HG03354 (cell line): ENCODE measurements around the gene CEACAM5.
A peak's percentile ranks its signal among the peaks of the same experiment; 100 is the strongest.
"Not testable (repeated sequence)": the region's sequence is repeated elsewhere in the genome, so short reads cannot be mapped to it uniquely, and the experiment has no call there.

Source experiments
- ATAC-seq: cut with Tn5 transposase; IDR thresholded peaks from one replicate; pipeline ENCODE4 v1.9.1; 2021; ENCODE audit warnings: mild to moderate bottlenecking; ENCODE audit not compliant: unreplicated experiment, poor library complexity, severe bottlenecking

CEACAM5 gene

DNA sequence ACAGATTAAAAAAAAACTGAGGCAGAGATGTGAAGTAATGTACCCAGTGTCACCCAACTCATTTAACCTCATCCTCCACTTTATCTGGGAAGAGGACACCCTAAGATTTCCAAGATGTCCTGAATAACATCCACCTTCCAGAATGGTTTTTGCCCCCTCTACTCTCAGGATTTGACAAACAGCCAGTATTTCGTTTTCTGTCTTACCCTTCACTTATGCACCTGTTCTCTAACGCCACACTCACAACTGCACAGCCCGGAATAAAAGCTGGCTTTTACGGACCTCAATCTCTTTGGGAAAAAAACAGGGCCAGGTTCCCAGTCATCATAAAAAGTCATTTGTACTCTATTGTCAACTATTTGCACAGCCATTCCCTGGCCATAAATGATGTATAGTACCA is 25.7 kb downstream of the CEACAM5 start:
- ATAC-seq, result no peak

DNA sequence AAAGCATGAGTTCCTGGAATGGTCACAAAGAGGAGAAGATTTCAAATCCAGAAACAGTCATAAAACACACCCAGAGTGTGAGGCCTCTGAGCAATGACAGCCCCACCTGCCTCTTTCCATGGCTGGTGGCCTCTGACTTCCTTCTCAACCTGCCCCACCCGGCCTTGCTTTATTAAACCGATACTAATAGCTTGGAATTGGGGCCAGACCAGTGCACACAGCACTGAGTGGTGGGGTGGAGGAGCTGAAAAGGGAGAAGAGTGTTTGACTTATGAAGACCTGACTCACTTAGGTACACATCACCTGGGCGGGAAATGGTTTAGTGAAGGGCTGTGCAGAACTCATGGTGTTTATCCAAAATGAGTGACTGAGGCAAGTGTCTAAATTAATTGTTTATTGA is 26.2 kb downstream of the CEACAM5 start:
- no peak for ATAC-seq

GRCh38 chr19:41735071-41735600 is 26.7 kb downstream of the CEACAM5 start:
- ATAC-seq, result no peak

- ATAC-seq, result no peak
Measured at GRCh38 chr19:41739361-41739760, 30.9 kb downstream of the CEACAM5 start.

DNA sequence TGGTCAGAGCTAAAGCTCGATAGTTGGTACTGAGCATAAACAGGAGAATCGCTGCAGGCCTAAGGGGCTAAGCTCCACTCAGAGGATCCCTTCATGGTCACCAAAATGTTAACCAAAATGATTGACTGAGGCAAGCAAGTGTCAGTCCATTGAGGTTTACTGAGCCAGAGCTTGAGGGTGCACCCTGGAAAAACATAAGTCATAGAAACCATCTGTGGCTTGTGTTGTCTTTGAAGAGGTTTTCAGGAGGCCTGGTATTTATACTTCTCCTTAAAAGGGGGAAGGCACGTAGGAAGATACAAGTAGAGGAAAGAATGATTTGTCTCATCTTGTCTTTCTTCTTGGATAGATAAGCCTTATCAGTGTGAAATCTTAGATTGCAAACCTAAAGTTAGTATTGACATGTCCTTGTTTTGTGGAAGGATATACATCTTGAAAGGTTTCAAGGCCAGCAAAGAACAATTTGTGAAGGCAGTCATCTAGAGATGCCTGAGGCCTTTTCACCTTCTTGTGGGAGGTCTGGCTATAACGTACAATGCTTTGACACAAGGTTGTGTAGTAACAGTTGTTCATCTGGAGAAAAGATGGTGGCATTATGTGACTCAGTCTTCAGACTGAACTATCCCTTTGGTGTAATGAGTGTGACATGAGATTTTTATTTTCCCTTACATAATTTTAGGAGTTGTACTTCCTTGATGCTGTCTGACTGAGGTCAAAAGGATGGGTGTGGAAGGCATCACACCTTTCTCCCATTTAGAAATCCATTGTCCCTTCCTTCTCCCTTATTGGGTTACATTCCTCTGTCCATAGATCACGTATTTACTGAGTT is 32.2 kb downstream of the CEACAM5 start:
- no peak for ATAC-seq

- no peak for ATAC-seq
Measured at GRCh38 chr19:41741244-41741554, 32.8 kb downstream of the CEACAM5 start.

DNA sequence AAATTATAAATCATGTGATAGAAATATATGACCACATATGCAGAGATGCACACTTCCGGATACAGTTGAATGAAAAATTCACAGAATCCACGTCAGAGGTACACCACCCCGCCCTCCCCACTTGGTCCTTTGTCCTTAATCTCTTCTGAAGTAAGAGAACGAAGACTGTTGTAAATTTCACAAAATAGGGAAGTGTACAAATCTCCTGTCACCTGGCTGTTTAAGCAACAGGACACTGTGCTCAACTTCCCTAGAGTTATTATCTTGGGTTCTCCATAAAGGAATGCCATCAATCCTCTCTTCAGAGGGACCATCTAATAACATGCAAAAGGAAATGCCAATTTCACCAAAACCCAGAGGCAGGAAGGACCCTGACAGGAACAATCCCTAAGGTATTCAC is 36.4 kb downstream of the CEACAM5 start:
- no peak for ATAC-seq

GRCh38 chr19:41745756-41746155 is 37.3 kb downstream of the CEACAM5 start:
- ATAC-seq, result no peak

GRCh38 chr19:41746593-41747227 is 38.3 kb downstream of the CEACAM5 start:
- no peak for ATAC-seq

- no peak for ATAC-seq
Measured at GRCh38 chr19:41748012-41748411, 39.6 kb downstream of the CEACAM5 start.

- not testable (repeated sequence) for ATAC-seq
Measured at GRCh38 chr19:41750248-41751134, 42.1 kb downstream of the CEACAM5 start.

- ATAC-seq, result no peak
Measured at GRCh38 chr19:41753159-41753558, 44.7 kb downstream of the CEACAM5 start.

DNA sequence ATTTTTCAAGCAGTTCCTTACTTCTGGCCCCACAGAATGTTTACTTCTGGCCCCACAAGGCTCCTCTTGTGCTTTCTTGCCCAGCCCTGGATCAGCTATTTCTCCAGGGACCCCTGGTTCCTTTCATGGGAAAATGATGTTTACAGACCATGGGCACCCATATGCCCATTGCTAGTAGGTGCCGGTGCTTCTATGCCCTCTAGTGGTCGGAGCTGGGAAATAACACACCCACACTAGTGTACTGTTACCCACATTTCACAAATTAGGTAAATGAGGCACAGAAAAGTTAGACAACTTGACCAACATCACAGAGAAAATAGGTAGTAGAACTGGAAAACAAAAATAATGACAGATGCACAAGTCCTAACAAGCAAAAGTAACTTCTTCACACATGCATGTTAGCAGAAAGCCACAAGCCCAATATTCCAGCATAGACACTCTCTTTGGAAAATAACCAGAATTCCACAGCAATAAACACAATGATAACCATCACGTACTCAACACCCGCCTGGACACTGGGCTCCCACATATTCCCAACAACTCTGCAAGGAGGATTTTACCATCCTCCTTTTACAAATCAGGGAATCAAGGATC is 45.6 kb downstream of the CEACAM5 start:
- ATAC-seq, result peak; percentile 60

DNA sequence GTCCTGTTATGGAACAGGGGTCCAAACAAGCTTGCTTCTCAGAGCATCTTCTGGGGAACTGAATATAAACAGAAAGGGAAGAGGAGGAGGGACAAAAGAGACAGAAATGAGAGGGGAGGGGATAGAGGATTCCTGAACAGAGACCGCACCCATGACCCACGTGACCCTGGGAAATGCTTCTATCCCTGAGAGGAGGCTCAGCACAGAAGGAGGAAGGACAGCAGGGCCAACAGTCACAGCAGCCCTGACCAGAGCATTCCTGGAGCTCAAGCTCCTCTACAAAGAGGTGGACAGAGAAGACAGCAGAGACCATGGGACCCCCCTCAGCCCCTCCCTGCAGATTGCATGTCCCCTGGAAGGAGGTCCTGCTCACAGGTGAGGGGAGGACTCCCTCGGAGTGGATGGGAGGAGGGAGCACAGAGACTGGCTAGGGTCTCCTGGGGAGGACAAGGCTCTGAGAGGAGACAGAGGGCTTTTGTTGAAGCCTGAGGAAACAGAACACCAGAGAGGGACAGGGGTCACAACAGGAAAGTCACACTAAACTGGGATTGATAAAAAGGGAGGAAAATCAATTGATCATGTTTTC is 47.0 kb downstream of the CEACAM5 start, which contains the start of gene CEACAM6:
TSS of gene CEACAM6 (plus strand) at position 203 of the 586 bp plus-strand sequence. CDS start at position 312, 109 bp downstream.
- no peak for ATAC-seq

DNA sequence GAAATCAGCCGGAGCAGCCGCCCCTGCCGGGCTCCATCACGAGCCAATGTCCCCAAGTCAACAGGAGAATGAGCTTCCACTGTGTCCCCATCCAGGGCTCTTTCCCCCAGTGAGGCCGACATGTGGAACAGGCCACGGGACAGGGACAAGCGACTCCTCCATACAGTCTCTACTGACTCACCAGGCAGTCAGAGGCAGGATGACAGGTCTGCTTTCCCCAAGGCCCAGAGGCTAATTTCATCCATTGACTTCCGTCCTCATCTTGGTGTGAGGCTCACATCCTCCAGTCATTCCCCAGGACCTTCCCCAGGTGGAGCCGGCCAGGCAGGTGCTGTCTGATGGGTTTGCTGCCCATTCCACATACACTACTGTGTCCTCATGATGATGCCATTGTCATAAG is 50.4 kb downstream of the CEACAM5 start:
- ATAC-seq, result no peak

GRCh38 chr19:41767115-41767514 is 58.7 kb downstream of the CEACAM5 start:
- ATAC-seq, result no peak

GRCh38 chr19:41768105-41768504 is 59.7 kb downstream of the CEACAM5 start:
- ATAC-seq, result not testable (repeated sequence)

DNA sequence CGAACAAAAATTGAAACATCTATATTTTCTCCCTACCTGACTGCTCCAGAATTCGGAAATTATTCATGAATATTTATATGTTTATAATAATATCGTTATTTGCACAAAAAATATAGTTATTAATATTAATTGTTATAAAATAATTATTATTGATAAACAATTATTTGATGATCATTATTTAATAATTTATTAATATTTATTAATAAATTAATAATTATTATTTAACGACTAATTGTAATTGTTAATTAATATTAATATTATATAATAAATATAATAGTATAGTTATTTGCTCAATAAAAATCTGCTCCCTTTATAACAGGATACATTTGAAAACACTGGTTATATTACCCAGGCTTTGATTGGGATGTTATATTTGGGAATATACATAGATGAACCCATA is 61.2 kb downstream of the CEACAM5 start:
- ATAC-seq, result no peak

DNA sequence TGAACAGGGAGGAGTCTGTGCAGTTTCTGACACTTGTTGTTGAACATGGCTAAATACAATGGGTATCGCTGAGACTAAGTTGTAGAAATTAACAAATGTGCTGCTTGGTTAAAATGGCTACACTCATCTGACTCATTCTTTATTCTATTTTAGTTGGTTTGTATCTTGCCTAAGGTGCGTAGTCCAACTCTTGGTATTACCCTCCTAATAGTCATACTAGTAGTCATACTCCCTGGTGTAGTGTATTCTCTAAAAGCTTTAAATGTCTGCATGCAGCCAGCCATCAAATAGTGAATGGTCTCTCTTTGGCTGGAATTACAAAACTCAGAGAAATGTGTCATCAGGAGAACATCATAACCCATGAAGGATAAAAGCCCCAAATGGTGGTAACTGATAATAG is 63.0 kb downstream of the CEACAM5 start:
- ATAC-seq, result no peak
